LNCaP clone FGC (cell line): Measurements from ENCODE around the gene KNDC1.

Experiments
- DNase-seq: peaks from one replicate; pipeline ENCODE4 v3.0.0-alpha.2; 2011; ENCODE audit warnings: low read depth
- H3K4me3 ChIP-seq: 2 replicates; pipeline ENCODE4 v1.5.1; 2011; ENCODE audit warnings: mild to moderate bottlenecking, low read depth, low read length, control low read depth
- CTCF ChIP-seq: IDR thresholded peaks from 2 replicates; pipeline ENCODE4 v1.5.1; 2012; ENCODE audit warnings: mild to moderate bottlenecking; ENCODE audit not compliant: control insufficient read depth, insufficient read depth; ENCODE audit errors: extremely low read depth

The KNDC1 gene

GRCh38 chr10:133186416-133187090 lies 26.5 kb downstream of the KNDC1 start:
- no peak overlapping the region for H3K4me3 ChIP-seq
- no peak for DNase-seq
- TF ChIP-seq CTCF = no peak

- TF ChIP-seq CTCF = no peak
- no peak overlapping the region for H3K4me3 ChIP-seq
- DNase-seq = no peak
Measured at GRCh38 chr10:133187091-133187905, 27.3 kb downstream of the KNDC1 start.

GRCh38 chr10:133187906-133188681 lies 28.1 kb downstream of the KNDC1 start:
- TF ChIP-seq CTCF = no peak
- no peak overlapping the region for H3K4me3 ChIP-seq
- no peak for DNase-seq

- DNase-seq = no peak
- TF ChIP-seq CTCF = no peak
- no peak overlapping the region for H3K4me3 ChIP-seq
Measured at GRCh38 chr10:133189256-133189655, 29.2 kb downstream of the KNDC1 start.

GRCh38 chr10:133189726-133190125 lies 29.7 kb downstream of the KNDC1 start:
- no peak for TF ChIP-seq CTCF

GRCh38 chr10:133190225-133190624 lies 30.2 kb downstream of the KNDC1 start:
- TF ChIP-seq CTCF = no peak

More at GRCh38 chr10:133189726-133190125, 29.7 kb downstream of the KNDC1 start:
- DNase-seq = no peak
- no peak overlapping the region for H3K4me3 ChIP-seq

More at GRCh38 chr10:133190225-133190624, 30.2 kb downstream of the KNDC1 start:
- DNase-seq = no peak
- H3K4me3 ChIP-seq = no peak overlapping the region
